ENCODE results near the gene GRXCR2. TPM values are rescaled to one million over a fixed set of nuclear protein-coding genes. Genes with fewer than 3 reads are reported as not detected.
"Not testable (repeated sequence)": the region's sequence is repeated elsewhere in the genome, so short reads cannot be mapped to it uniquely, and the experiment has no call there.

Gene GRXCR2
- total RNA-seq, 4 donors from 2014 or later = not detected

DNA sequence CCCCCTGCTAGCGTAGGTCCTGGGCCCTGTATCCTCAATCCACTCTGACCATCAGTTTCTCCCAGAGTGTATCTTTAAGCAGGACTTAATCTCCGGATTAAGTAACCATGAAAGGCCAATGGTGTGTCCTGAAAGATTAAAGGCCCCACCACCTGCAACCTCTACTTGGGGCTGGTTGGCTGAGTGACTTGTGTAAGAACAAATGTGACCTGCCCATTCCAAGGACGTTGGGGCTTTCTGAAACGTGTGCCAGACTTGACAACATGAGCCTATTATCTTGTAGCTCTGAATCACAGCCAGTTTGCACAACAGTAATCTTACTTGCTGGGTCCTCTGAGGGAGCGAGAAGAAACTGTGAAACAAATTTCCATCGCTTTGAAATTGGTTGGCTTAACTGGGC lies 34.5 kb downstream of the GRXCR2 start:
- no peak for DNase-seq
- H3K27ac ChIP-seq = no peak overlapping the region
- no peaks in the 10 kb centered on the region for H3K27me3 ChIP-seq
- no peak overlapping the region for H3K4me3 ChIP-seq
- no peaks in the 10 kb centered on the region for H3K36me3 ChIP-seq
- peaks cover 0 to 11% (median 5%) of the 10 kb centered on the region in 4 donors for H3K4me1 ChIP-seq
- H3K9me3 ChIP-seq = no peaks in the 10 kb centered on the region
- TF ChIP-seq POLR2A (IDR thresholded peaks at IDR 0.05) (no peak), CTCF (IDR thresholded peaks at IDR 0.05) (no peak)

DNA sequence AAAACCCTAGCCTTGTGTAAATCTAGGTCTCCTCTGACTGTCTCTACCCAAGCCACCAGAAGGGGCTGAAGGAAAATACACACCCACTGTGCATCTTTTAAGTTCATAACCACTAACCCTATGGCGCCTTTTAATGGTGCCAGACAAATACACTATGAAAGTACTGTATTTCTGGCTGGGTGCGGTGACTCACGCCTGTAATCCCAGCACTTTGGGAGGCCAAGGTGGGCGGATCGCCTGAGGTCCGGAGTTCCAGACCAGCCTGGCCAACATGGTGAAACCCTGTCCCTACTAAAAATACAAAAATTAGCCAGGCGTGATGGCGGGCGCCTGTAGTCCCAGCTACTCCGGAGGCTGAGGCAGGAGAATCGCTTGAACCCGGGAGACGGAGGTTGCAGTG lies 36.6 kb downstream of the GRXCR2 start:
- not testable (repeated sequence) for DNase-seq, H3K9me3 ChIP-seq, H3K36me3 ChIP-seq, H3K27me3 ChIP-seq
- Histone ChIP-seq H3K4me3 (peak overlapping the region in 1 of 4 donors; percentile 69), H3K27ac (peak overlapping the region in 3 of 4 donors; percentile 81 to 93 (median 89)), H3K4me1 (peaks cover 0 to 20% (median 5%) of the 10 kb centered on the region in 4 donors)

GRCh38 chr5:145835848-145836239 lies 37.0 kb downstream of the GRXCR2 start:
- no peak for DNase-seq
- Histone ChIP-seq H3K4me3 (peak overlapping the region; percentile 58 to 69 (median 63)), H3K9me3 (no peaks in the 10 kb centered on the region), H3K27ac (peak overlapping the region; percentile 64 to 93 (median 85)), H3K36me3 (no peaks in the 10 kb centered on the region), H3K4me1 (peaks cover 0 to 24% (median 5%) of the 10 kb centered on the region in 4 donors), H3K27me3 (no peaks in the 10 kb centered on the region)
- TF ChIP-seq POLR2A (IDR thresholded peaks at IDR 0.05) = no peak
- TF ChIP-seq CTCF (IDR thresholded peaks at IDR 0.05) = no peak

- no peaks in the 10 kb centered on the region for H3K36me3 ChIP-seq
- no peaks in the 10 kb centered on the region for H3K9me3 ChIP-seq
- H3K4me3 ChIP-seq = peak within 1 kb of the TSS; percentile 58 to 69 (median 63)
- peak within 1 kb of the TSS; percentile 64 to 93 (median 85) for H3K27ac ChIP-seq
- no peaks in the 10 kb centered on the region for H3K27me3 ChIP-seq
- TF ChIP-seq POLR2A (IDR thresholded peaks at IDR 0.05) (peak; percentile 74 to 83), CTCF (IDR thresholded peaks at IDR 0.05) (peak in 3 of 6 experiments; percentile 17 to 43 (median 35))
- DNase-seq = peak; percentile 70 to 96 (median 95)
- peaks cover 0 to 27% (median 5%) of the 10 kb centered on the region in 4 donors for H3K4me1 ChIP-seq
Observed at GRCh38 chr5:145834917-145835847, 37.6 kb downstream of the GRXCR2 start, which contains the start of gene PRELID2. PRELID2 (minus strand) TSS chr5:145835342; CDS start chr5:145835251, 91 bp downstream.

DNA sequence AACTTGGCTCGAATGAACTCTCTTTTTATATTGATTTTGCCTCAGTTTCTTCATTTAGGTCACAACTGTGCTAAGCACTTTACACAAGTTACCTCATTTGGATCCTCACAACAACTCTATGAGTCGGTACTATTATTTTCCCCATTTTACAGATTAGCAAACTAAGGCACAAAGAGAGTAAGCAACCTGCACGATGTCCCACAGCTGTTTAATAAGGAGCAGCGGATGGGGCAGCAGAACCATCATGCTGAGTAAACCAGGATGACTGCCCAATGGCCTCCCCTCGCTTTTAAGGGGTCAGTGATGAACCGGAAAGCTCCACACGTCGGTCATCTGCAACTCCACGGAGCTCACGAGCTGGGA lies 38.3 kb downstream of the GRXCR2 start:
- Histone ChIP-seq H3K27ac (peak overlapping the region; percentile 64 to 93 (median 85)), H3K4me1 (peaks cover 0 to 27% (median 5%) of the 10 kb centered on the region in 4 donors), H3K9me3 (no peaks in the 10 kb centered on the region), H3K36me3 (no peaks in the 10 kb centered on the region), H3K4me3 (peak overlapping the region; percentile 58 to 69 (median 63)), H3K27me3 (no peaks in the 10 kb centered on the region)
- TF ChIP-seq CTCF (IDR thresholded peaks at IDR 0.05) (no peak), POLR2A (IDR thresholded peaks at IDR 0.05) (no peak)
- no peak for DNase-seq

- TF ChIP-seq CTCF (IDR thresholded peaks at IDR 0.05) (no peak), POLR2A (IDR thresholded peaks at IDR 0.05) (no peak)
- peak overlapping the region in 3 of 4 donors; percentile 81 to 93 (median 89) for H3K27ac ChIP-seq
- peak overlapping the region in 3 of 4 donors; percentile 2 to 69 (median 61) for H3K4me3 ChIP-seq
- peaks cover 0 to 27% (median 5%) of the 10 kb centered on the region in 4 donors for H3K4me1 ChIP-seq
- no peak for DNase-seq
- no peaks in the 10 kb centered on the region for H3K36me3 ChIP-seq
- no peaks in the 10 kb centered on the region for H3K9me3 ChIP-seq
- H3K27me3 ChIP-seq = no peaks in the 10 kb centered on the region
Observed at GRCh38 chr5:145833631-145834200, 39.1 kb downstream of the GRXCR2 start.
